NCI-H1092 (cell line): Measurements from ENCODE around the gene SNTB2.
A peak's percentile ranks its signal among the peaks of the same experiment; 100 is the strongest.

Experiments
- DNase-seq: peaks from one replicate; lab custom pipeline; 2025; lab: John Stamatoyannopoulos, UW

SNTB2 gene

DNA sequence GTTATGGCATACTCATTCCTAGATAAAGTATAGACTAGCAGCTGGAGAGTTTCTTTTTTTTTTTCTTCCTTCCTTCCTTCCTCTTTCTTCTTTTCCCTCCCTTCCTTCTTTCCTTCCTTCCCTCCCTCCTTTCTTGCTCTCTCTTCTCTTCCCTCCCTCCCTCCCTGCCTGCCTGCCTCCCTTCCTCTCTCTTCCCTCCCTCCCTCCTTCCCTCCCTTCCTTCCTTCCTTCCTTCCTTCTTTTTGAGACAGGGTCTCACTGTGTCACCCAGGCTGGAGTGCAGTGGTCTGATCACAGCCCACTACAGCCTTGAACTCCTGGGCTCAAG, 7.0 kb upstream of the SNTB2 start:
- no peak for DNase-seq

DNA sequence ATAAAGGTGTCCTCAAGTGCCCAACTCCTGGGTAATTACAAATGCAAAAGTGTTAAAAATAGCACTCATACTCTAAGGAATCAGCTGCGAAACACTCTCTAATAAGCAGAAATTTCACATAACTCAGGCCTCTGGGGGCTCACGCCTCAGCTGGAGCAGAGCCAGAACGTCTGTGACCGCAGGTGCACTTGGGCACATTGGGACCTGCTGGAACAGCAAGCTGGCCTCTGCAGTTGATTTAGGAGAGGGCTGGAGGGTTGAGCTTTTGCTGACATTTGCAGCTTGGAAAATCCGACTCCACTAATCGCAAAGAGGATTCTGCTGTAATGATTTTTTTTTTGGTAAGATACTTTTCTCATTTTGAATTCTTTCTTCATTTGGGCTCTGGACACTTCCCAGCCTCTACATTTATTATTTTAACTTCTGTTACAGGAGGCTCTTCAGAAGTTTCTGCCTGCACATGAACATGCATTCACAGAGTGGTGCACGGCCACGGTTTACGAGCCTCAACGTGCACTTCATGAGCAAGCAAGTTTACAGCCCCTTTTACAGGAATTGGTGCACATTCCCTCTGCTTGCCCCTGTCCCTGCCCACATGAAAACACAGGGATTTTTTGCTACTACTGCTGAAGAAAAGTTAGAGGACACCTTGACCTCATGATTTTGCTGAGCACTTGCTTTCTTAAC, 4.1 kb upstream of the SNTB2 start:
- peak; percentile 17 for DNase-seq

DNA sequence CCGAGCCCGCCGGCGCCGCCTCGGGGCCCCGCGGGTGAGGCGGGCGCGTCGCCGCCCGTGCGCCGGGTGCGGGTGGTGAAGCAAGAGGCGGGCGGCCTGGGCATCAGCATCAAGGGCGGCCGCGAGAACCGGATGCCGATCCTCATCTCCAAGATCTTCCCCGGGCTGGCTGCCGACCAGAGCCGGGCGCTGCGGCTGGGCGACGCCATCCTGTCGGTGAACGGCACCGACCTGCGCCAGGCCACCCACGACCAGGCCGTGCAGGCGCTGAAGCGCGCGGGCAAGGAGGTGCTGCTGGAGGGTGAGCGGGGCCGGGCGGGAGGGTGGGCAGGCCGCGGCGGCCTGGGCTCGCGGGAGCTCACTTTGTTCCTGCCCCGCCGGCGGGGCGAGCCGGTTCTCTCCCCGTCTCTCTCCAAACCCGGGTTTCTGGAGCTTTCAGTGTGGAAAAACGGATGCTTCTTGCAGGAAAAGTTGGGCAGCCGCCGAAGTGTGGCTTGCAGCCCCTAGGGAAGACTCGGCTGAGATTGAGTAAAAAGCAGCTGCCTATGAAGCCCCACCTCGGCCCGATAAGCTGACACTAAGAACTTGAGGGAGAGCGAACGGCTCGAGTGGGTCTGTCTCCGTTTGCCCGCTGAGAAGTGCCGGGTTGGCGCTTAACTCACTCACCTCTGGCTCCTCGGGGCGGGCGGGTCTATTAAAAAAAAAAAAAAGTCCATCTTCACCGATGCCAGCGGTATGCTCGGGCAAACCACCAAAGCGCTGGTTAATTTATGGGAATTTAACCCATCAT, 677 bp downstream of the SNTB2 start:
- peak; percentile 49 for DNase-seq

DNA sequence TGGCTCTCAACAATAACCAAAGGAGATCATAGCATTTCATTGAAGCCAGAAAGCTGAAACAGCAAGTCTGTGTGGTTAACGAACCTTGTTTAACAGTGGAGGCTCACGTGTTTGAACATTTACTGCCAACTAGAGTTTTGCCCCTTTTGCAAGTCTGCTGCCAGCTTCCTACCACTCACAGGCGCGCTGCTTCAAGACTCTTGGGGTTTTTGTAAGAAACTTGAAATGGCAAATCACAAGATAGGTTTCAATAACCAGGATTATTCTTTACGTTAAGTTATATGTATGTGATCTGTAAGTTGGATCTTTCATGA, 1.2 kb downstream of the SNTB2 start:
- peak; percentile 49 for DNase-seq

DNA sequence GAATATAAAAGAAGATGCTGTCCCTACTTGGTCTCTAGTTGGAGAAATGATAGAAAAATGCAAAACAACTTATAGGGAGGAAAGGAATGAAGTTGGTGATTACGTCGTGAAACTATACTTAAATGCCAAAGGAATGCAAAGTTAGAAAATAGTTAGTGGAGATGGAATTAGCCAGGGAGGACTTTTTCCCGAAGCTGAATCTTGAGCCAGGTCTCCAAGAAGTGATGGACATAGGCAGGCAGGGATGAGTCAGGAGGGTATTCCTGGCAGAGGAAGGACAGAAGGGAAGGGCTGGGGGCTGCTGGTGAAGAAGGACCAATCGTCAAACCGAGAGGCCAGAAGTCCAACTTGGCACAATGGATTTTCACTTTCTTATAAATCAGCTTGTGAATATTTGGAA, 1.8 kb downstream of the SNTB2 start:
- no peak for DNase-seq

DNA sequence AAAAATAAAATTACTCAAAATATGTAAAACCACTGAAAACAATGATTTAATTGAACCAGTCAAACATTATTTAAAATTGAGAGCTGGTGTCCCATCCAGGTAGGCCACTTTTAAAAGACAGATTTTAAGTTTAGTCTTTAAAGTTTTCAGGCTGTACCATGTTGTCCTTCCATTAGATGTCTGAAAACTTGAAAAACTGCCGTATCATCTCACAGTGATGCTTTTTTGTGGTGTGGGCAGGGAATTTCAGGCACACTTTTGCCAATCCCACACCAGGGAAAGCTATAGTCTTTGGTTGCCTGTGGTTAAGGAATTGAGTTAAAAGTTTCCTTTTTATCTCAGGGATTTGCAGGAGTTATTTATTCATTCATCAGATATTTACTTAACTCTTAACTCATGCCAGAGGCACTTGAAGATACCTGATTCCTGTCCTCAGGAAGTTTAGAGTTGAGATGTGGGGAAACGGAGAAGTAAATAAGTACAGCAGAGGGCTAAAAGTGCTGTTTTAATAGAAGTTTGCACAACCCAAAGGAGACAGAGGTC, 3.2 kb downstream of the SNTB2 start:
- no peak for DNase-seq

DNA sequence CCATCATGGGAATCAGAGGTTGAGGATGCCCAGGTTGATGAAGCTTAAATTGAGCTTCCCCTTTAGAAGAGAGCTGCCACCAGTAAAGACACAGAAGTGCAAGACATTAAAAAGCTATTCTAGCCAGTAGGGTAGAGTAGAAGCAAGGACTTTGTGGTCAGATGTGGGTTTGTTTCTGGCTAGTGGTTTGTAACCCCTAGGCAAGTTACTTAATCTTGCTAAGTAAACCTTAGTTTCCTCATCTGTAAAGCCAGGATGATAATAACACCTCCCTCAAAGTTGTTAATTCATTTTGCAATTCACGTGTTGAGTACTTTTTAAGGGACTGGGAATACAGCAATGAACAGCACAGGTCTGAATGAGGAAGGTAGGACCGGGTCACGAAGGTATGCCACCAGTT, 3.6 kb downstream of the SNTB2 start:
- DNase-seq = no peak

DNA sequence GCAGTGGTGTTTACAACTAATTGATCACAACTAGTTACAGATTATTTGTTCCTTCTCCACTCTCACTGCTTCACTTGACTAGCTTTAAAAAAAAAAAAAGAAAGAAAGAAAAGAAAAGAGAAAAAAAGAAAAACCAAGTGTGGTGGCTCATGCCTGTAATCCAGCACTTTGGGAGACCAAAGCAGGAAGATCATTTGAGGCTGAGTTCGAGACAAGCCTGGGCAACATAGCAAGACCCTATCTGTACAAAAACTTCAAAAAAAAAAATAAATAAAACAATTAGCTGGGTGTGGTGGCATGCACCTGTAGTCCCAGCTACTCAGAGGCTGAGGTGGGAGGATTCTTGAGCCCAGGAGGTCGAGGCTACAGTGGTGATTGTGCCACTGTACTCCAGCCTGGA, 4.2 kb downstream of the SNTB2 start:
- no peak for DNase-seq

DNA sequence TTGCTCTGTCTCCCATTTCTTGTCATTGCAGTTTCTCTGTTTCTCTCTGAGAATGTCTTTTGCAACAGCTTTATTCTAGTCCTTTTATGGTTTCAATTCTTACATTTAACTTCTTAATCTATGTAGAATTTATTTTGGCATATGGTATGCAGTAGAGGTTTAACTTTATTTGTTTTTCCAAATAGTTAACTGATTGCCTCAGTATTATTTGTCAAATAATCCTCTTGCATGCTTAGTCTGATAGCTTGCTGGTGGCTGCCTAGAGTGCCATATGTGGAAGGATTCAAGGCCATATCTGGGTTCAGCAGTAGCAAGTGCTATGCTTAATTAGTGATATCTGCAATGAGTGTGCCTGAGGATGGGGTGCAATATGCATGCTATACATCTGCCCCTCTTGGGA, 6.9 kb downstream of the SNTB2 start:
- no peak for DNase-seq

DNA sequence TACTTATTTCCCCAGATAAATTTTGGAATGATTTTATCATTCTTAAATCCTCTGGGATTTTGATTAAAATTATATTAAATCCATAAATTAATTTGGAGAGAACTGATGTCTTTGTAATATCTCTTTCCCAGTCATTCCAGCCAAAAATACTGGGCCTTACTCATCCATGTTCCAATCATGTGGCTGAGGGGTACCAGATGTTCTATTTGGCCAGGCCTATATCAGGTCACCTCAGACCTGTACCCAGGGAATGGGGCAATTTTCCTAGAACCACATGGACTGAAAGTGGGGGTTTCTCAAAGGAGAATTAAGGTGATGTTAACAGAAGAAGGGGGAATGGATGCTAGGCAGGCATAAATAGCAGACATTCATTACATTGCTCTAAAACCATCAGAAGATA, 7.5 kb downstream of the SNTB2 start:
- DNase-seq = no peak

DNA sequence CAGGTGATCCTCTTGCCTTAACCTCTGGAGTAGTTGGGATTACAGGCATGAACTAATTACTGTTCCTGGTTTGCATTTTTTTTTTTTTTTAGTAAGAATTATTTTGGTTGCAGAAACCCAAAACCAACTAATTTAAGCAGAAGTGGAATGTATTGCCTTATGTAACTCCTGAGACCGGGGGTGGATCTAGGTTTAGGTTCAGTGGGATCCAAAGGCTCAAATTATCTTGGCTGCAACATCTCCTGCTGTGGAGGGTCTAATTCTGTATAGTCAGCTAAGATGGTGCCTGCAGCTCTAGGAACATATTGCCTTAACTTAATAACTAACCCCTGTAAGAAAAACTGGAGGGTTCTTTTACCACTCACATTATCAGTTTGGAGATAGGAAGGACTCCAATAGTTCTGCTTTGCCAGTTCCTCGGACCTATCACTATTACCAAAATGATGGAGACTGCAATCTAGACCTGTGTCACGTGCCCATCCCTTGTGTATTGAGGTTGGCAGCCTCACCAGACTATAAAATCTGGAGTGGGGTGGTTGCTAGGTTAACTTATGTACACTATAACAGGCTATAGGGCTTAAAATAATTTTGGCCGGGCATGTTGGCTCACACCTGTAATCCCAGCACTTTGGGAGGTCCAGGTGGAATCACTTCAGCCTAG, 8.5 kb downstream of the SNTB2 start:
- DNase-seq = peak; percentile 55

DNA sequence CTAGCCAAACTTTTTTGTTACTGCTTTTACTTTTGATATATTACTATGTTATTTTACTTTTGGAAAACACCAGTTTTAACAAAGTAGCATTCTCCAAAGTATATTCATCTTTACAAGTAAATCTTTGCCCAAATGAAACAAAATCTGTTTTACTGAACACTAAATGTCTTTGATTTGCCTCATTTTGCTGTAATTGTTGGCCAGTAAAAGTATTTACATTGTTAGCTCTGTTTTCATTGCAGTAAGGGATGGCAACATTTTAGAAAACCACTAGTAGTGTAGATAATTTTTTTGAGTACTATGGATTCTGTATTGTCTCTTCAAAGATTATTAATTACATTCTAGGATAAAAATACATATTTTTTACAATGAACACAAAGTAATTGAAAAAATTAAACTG, 10.6 kb downstream of the SNTB2 start:
- no peak for DNase-seq

DNA sequence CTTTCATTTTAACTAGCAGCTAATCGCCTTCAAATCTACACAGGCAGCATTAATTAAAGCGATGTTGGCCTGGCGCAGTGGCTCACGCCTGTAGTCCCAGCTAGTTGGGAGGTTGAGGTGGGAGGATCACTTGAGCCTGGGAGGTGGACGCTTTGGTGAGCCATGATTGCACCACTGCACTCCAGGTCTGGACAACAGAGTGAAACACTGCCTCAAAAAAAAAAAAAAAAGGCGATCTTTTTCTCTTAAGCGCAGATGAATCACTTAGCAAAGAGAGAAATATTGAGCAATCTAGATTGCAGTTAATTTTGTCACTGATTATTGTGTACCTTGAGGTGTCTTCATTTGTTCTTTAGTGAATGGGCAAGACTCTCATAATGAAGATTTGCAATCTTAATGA, 12.4 kb downstream of the SNTB2 start:
- no peak for DNase-seq

DNA sequence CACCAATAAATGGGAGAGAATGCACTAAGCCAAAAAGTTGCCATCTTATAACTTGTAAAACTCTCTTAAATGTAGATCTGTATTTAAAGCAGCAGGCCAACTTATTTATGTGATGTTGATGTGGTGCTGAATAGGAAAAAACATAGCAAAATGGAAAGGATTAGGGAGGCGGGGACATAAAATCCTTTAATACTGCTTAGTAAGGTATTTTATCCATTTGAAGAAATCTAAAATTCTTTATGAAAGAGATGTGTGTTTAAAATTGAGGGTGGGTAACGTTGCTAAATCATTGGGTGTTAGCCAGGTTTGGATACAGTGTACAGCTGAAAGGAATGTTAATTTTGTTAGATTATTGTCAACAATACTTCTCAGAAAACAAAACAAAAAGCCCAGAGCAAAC, 14.3 kb downstream of the SNTB2 start:
- no peak for DNase-seq

DNA sequence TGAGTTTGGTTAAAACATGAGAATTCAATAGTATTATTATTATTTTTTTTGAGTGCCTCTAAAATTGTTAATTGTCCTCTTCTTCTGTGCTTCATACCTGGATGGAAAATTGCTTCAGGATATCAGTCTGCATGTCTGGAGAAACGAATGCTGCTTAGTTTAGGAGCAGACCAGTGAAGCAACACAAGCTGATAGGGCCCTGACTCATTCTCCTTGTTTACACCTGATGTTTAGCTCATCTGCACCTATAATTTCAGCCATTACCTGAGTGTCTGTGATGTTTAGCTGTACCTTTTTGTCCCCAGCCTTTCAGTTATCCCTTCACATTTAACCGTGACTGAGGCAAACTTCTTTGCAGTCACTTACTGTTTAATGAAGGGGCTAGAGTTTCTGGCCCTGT, 14.8 kb downstream of the SNTB2 start:
- no peak for DNase-seq

DNA sequence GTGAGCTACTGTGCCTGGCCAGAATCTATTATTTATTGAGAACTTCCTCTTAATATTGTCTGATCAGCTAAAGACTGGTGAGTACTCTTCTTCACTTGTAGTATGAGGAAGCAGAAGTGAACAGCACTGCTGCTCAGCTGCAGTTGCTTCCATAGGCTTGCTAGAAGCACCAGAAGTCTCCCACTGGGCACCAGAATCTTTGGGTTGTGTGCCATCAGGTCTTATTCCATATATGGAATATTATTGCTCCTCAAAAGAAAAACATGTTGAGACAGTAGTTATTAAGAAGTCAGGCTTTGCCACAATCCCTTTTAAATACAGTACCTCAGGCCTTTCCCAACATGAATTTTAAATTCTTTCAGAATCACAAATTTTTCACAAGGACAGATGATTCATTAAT, 17.2 kb downstream of the SNTB2 start:
- no peak for DNase-seq

DNA sequence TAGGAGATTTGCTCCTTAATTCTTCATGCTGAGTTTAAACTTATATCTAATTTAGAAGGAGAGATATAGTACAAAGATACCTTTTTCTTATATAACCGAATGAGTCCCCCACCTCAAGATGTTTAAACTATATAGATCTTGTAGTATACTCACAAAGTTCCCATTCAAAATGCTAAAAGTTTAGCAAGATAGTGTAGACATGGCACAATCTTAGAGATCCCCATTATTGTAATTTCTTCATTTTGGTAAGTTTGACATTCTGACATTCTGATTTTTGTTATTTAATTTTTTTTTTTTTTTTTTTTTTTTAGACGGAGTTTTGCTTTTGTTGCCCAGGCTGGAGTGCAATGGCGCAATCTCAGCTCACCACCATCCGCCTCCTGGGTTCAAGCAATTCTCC, 22.8 kb downstream of the SNTB2 start:
- DNase-seq = no peak

DNA sequence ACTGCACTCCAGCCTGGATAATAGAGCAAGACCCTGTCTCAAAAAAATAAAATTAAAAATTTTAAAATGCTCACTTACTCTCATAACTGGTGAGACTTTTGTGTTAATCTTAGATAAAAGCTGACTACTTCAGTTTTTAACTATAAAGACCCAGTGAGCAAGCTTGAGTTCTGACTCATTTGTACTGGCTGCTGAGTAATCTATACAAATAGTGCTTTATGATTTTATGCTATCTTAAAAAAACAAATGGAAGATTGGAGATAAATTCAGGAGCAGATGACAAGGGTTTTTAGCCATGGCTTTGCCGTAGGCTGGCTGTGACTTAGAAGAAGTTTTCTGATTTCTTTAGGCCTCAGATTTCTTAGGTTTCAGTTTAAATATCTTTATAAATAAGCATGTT, 30.5 kb downstream of the SNTB2 start:
- no peak for DNase-seq

DNA sequence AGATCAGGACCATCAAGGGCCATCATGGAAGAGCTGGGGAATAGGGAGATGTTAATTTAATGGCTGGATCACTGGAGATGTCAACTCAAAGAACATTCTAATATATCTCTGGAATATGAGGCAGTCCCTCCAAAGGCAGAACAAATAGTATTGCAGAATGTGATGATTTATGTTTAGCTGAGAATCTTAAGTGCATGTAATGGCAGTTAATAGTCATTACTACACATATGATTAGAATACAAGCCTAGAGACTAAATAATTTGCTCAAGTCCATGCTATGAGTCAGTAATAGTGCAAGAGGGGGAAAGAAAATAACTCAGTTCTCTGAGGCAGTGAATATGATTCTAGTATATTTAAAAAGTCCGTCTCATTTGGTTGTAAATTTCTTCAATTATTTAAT, 32.3 kb downstream of the SNTB2 start:
- DNase-seq = no peak

DNA sequence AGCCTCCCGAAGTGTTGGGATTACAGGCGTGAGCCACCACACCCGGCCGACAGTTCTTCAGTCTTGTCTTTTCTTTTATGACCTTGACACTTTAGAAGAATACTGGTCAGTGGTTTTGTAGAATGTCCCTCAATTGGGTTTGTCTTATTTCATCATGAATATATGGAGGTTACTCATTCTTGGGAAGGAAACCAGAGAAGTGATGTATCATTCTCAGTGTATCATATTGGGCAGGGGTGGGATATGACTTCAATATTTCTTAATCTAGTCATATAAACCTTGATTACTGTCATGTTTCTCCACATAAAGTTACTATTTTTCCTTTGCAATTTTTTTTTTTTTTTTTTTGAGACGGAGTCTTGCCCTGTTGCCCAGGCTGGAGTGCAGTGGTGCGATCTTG, 36.9 kb downstream of the SNTB2 start:
- no peak for DNase-seq

DNA sequence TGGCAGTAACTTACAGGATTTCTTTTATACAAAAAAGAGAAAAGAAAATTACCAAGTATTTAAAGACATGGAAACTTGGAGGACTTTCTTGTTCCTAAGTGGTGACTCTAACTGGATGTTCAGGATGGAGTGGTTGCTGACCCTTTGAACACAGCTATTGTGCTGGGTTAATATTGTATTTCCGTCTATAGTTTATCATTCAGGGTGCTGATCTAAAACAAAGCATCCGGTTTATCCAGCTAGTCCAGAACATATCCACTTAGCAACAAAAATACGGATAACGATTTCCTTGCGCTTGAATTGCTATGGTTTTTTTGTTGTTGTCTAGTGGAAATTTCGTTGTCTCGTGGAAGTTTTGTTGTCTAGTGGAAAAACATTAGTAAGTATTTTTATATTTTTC, 38.2 kb downstream of the SNTB2 start:
- no peak for DNase-seq

DNA sequence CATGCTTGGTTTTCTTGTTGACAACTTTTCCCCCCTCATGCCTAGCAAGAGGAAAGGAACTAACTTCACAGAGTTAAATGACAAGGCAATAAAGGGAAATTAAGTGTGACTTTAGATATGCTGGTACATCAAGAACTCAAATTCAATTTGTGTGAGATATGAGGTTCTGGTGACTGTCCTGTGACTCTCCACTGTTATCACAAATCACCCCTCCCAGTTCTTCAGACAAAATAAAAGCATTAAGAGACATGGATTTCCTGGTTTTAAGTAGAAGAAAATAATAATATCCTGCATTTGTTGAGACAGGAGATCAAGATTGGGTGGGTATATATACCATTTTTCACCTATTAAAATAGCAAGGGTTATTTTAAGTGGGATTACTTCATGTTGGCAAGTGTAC, 46.2 kb downstream of the SNTB2 start:
- no peak for DNase-seq

DNA sequence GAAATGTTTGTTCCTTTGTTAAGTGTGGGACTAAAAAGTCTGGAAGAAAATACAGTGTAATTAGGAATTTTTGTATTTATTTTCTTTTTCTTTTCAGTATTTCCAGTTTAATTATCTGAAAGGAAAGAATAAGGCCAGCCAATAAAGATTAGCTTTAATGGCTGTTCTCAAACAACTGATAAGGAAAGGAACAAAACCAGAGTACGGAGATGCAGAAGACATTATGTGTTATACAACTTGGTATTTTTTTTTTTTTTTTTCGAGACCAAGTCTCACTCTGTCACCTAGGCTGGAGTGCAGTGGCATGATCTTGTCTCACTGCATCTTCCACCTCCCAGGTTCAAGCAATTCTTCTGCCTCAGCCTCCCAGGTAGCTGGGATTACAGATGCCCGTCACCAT, 47.5 kb downstream of the SNTB2 start:
- no peak for DNase-seq
